K562 (cell line): ENCODE data around the gene CLSTN1. TPM values are rescaled to one million over a fixed set of nuclear protein-coding genes. Genes with fewer than 3 reads are reported as not detected.

Experiments used
- HIVEP1 ChIP-seq: fragments of 250-450 bp; sonication (Bioruptor Pico); IDR thresholded peaks from 2 replicates; pipeline ENCODE4 v1.4.0; 2020; ENCODE audit warnings: mild to moderate bottlenecking
- KDM5B ChIP-seq: fragments of 200-600 bp; sonication (generic); IDR thresholded peaks from 2 replicates; pipeline ENCODE4 v1.6.1; 2012; ENCODE audit warnings: low read depth, mild to moderate bottlenecking, moderate library complexity, low read length, control low read depth, inconsistent platforms; ENCODE audit not compliant: insufficient replicate concordance
- L3MBTL2 ChIP-seq: fragments of 450-650 bp; IDR thresholded peaks from 2 replicates; pipeline ENCODE4 v1.6.1; 2016; ENCODE audit warnings: mild to moderate bottlenecking, moderate library complexity
- MTF1 ChIP-seq: fragments of 250-450 bp; sonication (Bioruptor Pico); IDR thresholded peaks from 2 replicates; pipeline ENCODE4 v1.9.0; 2021; ENCODE audit warnings: moderate library complexity, mild to moderate bottlenecking, inconsistent platforms, borderline replicate concordance
- PHTF2 ChIP-seq: fragments of 250-450 bp; sonication (Bioruptor Pico); IDR thresholded peaks from 2 replicates; pipeline ENCODE4 v1.5.0; 2021; ENCODE audit warnings: mild to moderate bottlenecking
- POLR3G ChIP-seq: IDR thresholded peaks from 2 replicates; pipeline ENCODE4 v1.6.1; 2011; ENCODE audit not compliant: insufficient read length, insufficient replicate concordance; ENCODE audit errors: extremely low read depth
- RBM15 ChIP-seq: fragments of 200-400 bp; formaldehyde crosslinking; IDR thresholded peaks from 2 replicates; pipeline ENCODE4 v1.6.1; 2018; ENCODE audit warnings: mild to moderate bottlenecking, low read length, moderate library complexity; ENCODE audit not compliant: insufficient read depth
- ZNF239 ChIP-seq: fragments of 250-450 bp; sonication (Bioruptor Pico); IDR thresholded peaks from 2 replicates; pipeline ENCODE4 v1.4.0; 2020; ENCODE audit warnings: mild to moderate bottlenecking
- ZNF696 ChIP-seq: fragments of 250-450 bp; sonication (Bioruptor Pico); conservative IDR thresholded peaks from 2 replicates; pipeline ENCODE4 v1.4.0; 2020; ENCODE audit warnings: mild to moderate bottlenecking, moderate library complexity
- polyA plus RNA-seq, 8 experiments: library from polyadenylated mRNA; depleted of rRNA in 4 of 8; stranded (reverse) in 5 of 8; unstranded in 3 of 8; fragments of >200 nt; fragmentation: Nextera tagmentation in 2 of 8; fragmentation: Illumina TruSeq in 1 of 8; extraction: Ambion mirVana in 2 of 8; extraction: Trizol in 1 of 8; gene quantifications; 2 replicates each; pipeline versions ENCODE4 v1.2.1 to v1.2.3, GENCODE V29; 2011 to 2014; ENCODE audit warnings: inconsistent platforms in 1 of 8, missing spikeins in 1 of 8
- total RNA-seq, 7 experiments: library from RNA; depleted of rRNA in 6 of 7; stranded (reverse); fragments of >200 nt in 6 of 7; fragmentation: Illumina TruSeq in 2 of 7; extraction: Trizol in 2 of 7; gene quantifications; 2 replicates each; pipeline versions ENCODE4 v1.2.1 to v1.2.3, GENCODE V29; 2011 to 2021; ENCODE audit warnings: low replicate concordance in 1 of 7
- TF ChIP-seq, protein P1 (sequence below): fragments of 450-650 bp; formaldehyde crosslinking; IDR thresholded peaks from 2 replicates; pipeline ENCODE4 v1.4.0; 2020; ENCODE audit warnings: mild to moderate bottlenecking
- TF ChIP-seq, protein P2 (sequence below), 2 experiments: IDR thresholded peaks in 1 of 2; conservative IDR thresholded peaks in 1 of 2; 2 replicates each; pipeline ENCODE4 v1.6.1; 2016; ENCODE audit warnings: low read depth in 2 of 2, mild to moderate bottlenecking in 1 of 2, missing compliant biosample characterization in 1 of 2, missing genetic modification characterization in 1 of 2, moderate library complexity in 1 of 2
- TF ChIP-seq, protein P3 (sequence below): fragments of 200-800 bp; sonication (Bioruptor generic); IDR thresholded peaks from 2 replicates; pipeline ENCODE4 v1.6.1; 2017; ENCODE audit warnings: missing genetic modification characterization, missing compliant biosample characterization

The CLSTN1 gene
- total and polyA plus RNA-seq, 9 of the 15 experiments (the other 6 are each of a cell fraction or from before 2014, with no cell fraction given), result 1.1 to 32.5 (median 13.3) TPM

DNA sequence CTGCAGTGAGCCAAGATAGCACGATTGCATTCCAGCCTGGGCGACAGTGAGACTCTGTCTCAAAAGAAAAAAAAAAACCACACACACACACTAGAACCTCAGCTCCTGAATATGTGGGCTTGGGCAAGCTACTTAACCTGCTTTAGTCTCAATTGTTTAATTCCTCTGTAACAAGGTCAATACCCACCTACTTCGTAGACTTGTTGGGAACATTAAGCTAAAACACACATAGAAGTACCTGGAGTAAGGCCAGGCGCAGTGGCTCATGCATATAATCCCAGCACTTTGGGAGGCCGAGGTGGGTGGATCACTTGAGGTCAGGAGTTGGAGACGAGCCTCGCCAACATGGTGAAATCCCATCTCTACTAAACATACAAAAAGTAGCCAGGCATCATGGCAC, 77.1 kb downstream of the CLSTN1 start (continued):
- TF ChIP-seq HIVEP1 (CRISPR knock-in tag), result no peak
- TF ChIP-seq ZNF696 (CRISPR knock-in tag), result no peak
- TF ChIP-seq, protein P1, sequence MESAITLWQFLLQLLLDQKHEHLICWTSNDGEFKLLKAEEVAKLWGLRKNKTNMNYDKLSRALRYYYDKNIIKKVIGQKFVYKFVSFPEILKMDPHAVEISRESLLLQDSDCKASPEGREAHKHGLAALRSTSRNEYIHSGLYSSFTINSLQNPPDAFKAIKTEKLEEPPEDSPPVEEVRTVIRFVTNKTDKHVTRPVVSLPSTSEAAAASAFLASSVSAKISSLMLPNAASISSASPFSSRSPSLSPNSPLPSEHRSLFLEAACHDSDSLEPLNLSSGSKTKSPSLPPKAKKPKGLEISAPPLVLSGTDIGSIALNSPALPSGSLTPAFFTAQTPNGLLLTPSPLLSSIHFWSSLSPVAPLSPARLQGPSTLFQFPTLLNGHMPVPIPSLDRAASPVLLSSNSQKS (CRISPR knock-in tag), result no peak
- no peak for TF ChIP-seq PHTF2 (CRISPR knock-in tag)
- TF ChIP-seq ZNF239, result no peak
- TF ChIP-seq, protein P2, sequence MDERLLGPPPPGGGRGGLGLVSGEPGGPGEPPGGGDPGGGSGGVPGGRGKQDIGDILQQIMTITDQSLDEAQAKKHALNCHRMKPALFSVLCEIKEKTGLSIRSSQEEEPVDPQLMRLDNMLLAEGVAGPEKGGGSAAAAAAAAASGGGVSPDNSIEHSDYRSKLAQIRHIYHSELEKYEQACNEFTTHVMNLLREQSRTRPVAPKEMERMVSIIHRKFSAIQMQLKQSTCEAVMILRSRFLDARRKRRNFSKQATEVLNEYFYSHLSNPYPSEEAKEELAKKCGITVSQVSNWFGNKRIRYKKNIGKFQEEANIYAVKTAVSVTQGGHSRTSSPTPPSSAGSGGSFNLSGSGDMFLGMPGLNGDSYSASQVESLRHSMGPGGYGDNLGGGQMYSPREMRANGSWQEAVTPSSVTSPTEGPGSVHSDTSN (CRISPR knock-in tag; IDR thresholded peaks at IDR 0.05; ENCODE audit: low read depth), result no peak
- TF ChIP-seq, protein P2 (tag; conservative IDR thresholded peaks at IDR 0.05; ENCODE audit: low read depth), result no peak
- no peak for TF ChIP-seq POLR3G
- TF ChIP-seq L3MBTL2, result no peak
- TF ChIP-seq MTF1, result no peak
- no peak for TF ChIP-seq RBM15
- TF ChIP-seq, protein P3, sequence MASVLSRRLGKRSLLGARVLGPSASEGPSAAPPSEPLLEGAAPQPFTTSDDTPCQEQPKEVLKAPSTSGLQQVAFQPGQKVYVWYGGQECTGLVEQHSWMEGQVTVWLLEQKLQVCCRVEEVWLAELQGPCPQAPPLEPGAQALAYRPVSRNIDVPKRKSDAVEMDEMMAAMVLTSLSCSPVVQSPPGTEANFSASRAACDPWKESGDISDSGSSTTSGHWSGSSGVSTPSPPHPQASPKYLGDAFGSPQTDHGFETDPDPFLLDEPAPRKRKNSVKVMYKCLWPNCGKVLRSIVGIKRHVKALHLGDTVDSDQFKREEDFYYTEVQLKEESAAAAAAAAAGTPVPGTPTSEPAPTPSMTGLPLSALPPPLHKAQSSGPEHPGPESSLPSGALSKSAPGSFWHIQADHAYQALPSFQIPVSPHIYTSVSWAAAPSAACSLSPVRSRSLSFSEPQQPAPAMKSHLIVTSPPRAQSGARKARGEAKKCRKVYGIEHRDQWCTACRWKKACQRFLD, result no peak
- no peak for TF ChIP-seq KDM5B
